Stimulated activated naive B cell treated with anti-CD40 and anti-IgM and Interleukin-4, amounts not matched to agents 10 μg/mL and 1 μg/mL and 100 μg/mL, for 72 hours (primary cell): ENCODE results near the gene TMBIM6.

Source experiments
- ATAC-seq, 2 donors: fragments of 150-1000 bp; cut with Tn5 transposase; replicated peaks; 2 replicates each; pipeline ENCODE4 v1.10.0; 2021; ENCODE audit warnings: moderate library complexity in 1 of 2
- DNase-seq: peaks from one replicate; pipeline ENCODE4 v3.0.0; 2021
- H3K27ac Mint-ChIP-seq: one replicate; pipeline ENCODE4 v1.8.0; 2022; ENCODE audit warnings: mild to moderate bottlenecking, mixed read lengths
- H3K27me3 Mint-ChIP-seq, 2 donors: one replicate each; pipeline ENCODE4 v1.8.0; 2022; ENCODE audit warnings: mixed read lengths in 2 of 2
- H3K36me3 Mint-ChIP-seq, 2 donors: one replicate each; pipeline ENCODE4 v1.8.0; 2022; ENCODE audit warnings: mixed read lengths in 2 of 2, mild to moderate bottlenecking in 1 of 2
- H3K4me1 Mint-ChIP-seq, 2 donors: one replicate each; pipeline ENCODE4 v1.8.0; 2022; ENCODE audit warnings: mixed read lengths in 2 of 2, mild to moderate bottlenecking in 1 of 2
- H3K4me3 Mint-ChIP-seq, 2 donors: one replicate each; pipeline ENCODE4 v1.8.0; 2022; ENCODE audit warnings: mild to moderate bottlenecking in 2 of 2, mixed read lengths in 2 of 2, moderate library complexity in 1 of 2
- H3K9me3 Mint-ChIP-seq, 2 donors: one replicate each; pipeline ENCODE4 v1.8.0; 2022; ENCODE audit warnings: mixed read lengths in 2 of 2, mild to moderate bottlenecking in 1 of 2

TMBIM6 gene

GRCh38 chr12:49740930-49741881, at the start of gene TMBIM6:
Gene TMBIM6 (plus strand): TSS chr12:49741557. CDS start chr12:49752494, 10,937 bp downstream.
- H3K27me3 Mint-ChIP-seq: no peaks in the 10 kb centered on the region
- no peaks in the 10 kb centered on the region for H3K9me3 Mint-ChIP-seq
- H3K4me1 Mint-ChIP-seq: peaks cover 16 to 33% of the 10 kb centered on the region in 2 donors
- peak; percentile 99 for DNase-seq
- H3K4me3 Mint-ChIP-seq: peak within 1 kb of the TSS; percentile 87 to 89
- ATAC-seq: peak; percentile 93 to 94
- peak within 1 kb of the TSS; percentile 97 for H3K27ac Mint-ChIP-seq
- peaks cover 23 to 26% of the 10 kb centered on the region in 2 donors for H3K36me3 Mint-ChIP-seq

GRCh38 chr12:49692851-49693250, 48.5 kb upstream of the TMBIM6 start:
- no peak for DNase-seq
- Mint-ChIP-seq H3K4me3 (no peak overlapping the region), H3K36me3 (peaks cover 14 to 23% of the 10 kb centered on the region in 2 donors), H3K4me1 (peaks cover 38 to 60% of the 10 kb centered on the region in 2 donors), H3K27me3 (no peaks in the 10 kb centered on the region), H3K27ac (no peak overlapping the region), H3K9me3 (no peaks in the 10 kb centered on the region)
- no peak for ATAC-seq

GRCh38 chr12:49693931-49694444, 47.4 kb upstream of the TMBIM6 start:
- DNase-seq: no peak
- ATAC-seq: no peak
- H3K9me3 Mint-ChIP-seq: no peaks in the 10 kb centered on the region
- H3K27ac Mint-ChIP-seq: no peak overlapping the region
- H3K4me3 Mint-ChIP-seq: no peak overlapping the region
- H3K27me3 Mint-ChIP-seq: no peaks in the 10 kb centered on the region
- peaks cover 40 to 60% of the 10 kb centered on the region in 2 donors for H3K4me1 Mint-ChIP-seq
- peaks cover 11 to 18% of the 10 kb centered on the region in 2 donors for H3K36me3 Mint-ChIP-seq

GRCh38 chr12:49696723-49697122, 44.6 kb upstream of the TMBIM6 start:
- no peak for DNase-seq
- peak overlapping the region; percentile 62 for H3K27ac Mint-ChIP-seq
- H3K36me3 Mint-ChIP-seq: peaks cover 14 to 18% of the 10 kb centered on the region in 2 donors
- H3K9me3 Mint-ChIP-seq: no peaks in the 10 kb centered on the region
- peaks cover 36 to 63% of the 10 kb centered on the region in 2 donors for H3K4me1 Mint-ChIP-seq
- H3K27me3 Mint-ChIP-seq: no peaks in the 10 kb centered on the region
- ATAC-seq: no peak
- no peak overlapping the region for H3K4me3 Mint-ChIP-seq

- ATAC-seq (no peak), DNase-seq (no peak)
- Mint-ChIP-seq H3K27ac (peak overlapping the region; percentile 95), H3K9me3 (no peaks in the 10 kb centered on the region), H3K27me3 (no peaks in the 10 kb centered on the region), H3K36me3 (peaks cover 14 to 20% of the 10 kb centered on the region in 2 donors), H3K4me3 (peak overlapping the region; percentile 58 to 73), H3K4me1 (peaks cover 37 to 66% of the 10 kb centered on the region in 2 donors)
Observed at GRCh38 chr12:49697808-49698207, 43.5 kb upstream of the TMBIM6 start.

- H3K4me1 Mint-ChIP-seq: peaks cover 43 to 71% of the 10 kb centered on the region in 2 donors
- H3K9me3 Mint-ChIP-seq: no peaks in the 10 kb centered on the region
- peak; percentile 92 to 94 for ATAC-seq
- peak overlapping the region; percentile 58 to 73 for H3K4me3 Mint-ChIP-seq
- peaks cover 11 to 16% of the 10 kb centered on the region in 2 donors for H3K36me3 Mint-ChIP-seq
- no peaks in the 10 kb centered on the region for H3K27me3 Mint-ChIP-seq
- H3K27ac Mint-ChIP-seq: peak overlapping the region; percentile 95
- DNase-seq: peak; percentile 84
Observed at GRCh38 chr12:49698619-49699545, 42.5 kb upstream of the TMBIM6 start.

GRCh38 chr12:49702009-49702408, 39.3 kb upstream of the TMBIM6 start:
- H3K9me3 Mint-ChIP-seq: no peaks in the 10 kb centered on the region
- ATAC-seq (no peak), DNase-seq (no peak)
- H3K36me3 Mint-ChIP-seq: peaks cover 15 to 25% of the 10 kb centered on the region in 2 donors
- H3K27ac Mint-ChIP-seq: no peak overlapping the region
- peak overlapping the region in 1 of 2 donors; percentile 27 for H3K4me3 Mint-ChIP-seq
- H3K27me3 Mint-ChIP-seq: no peaks in the 10 kb centered on the region
- peaks cover 51 to 85% of the 10 kb centered on the region in 2 donors for H3K4me1 Mint-ChIP-seq

- DNase-seq (no peak), ATAC-seq (no peak)
- H3K27ac Mint-ChIP-seq: peak overlapping the region; percentile 66
- H3K36me3 Mint-ChIP-seq: peaks cover 15 to 25% of the 10 kb centered on the region in 2 donors
- H3K9me3 Mint-ChIP-seq: no peaks in the 10 kb centered on the region
- H3K4me1 Mint-ChIP-seq: peaks cover 54 to 85% of the 10 kb centered on the region in 2 donors
- H3K4me3 Mint-ChIP-seq: peak overlapping the region; percentile 67 to 74
- no peaks in the 10 kb centered on the region for H3K27me3 Mint-ChIP-seq
Observed at GRCh38 chr12:49702676-49703215, 38.6 kb upstream of the TMBIM6 start.

- peaks cover 15 to 25% of the 10 kb centered on the region in 2 donors for H3K36me3 Mint-ChIP-seq
- peak overlapping the region; percentile 67 to 74 for H3K4me3 Mint-ChIP-seq
- ATAC-seq (peak in 1 of 2 donors; percentile 13), DNase-seq (no peak)
- no peaks in the 10 kb centered on the region for H3K27me3 Mint-ChIP-seq
- H3K27ac Mint-ChIP-seq: peak overlapping the region; percentile 79
- peaks cover 48 to 79% of the 10 kb centered on the region in 2 donors for H3K4me1 Mint-ChIP-seq
- H3K9me3 Mint-ChIP-seq: no peaks in the 10 kb centered on the region
Observed at GRCh38 chr12:49703647-49704137, 37.7 kb upstream of the TMBIM6 start.

GRCh38 chr12:49705479-49706134, 35.8 kb upstream of the TMBIM6 start:
- peaks cover 36 to 69% of the 10 kb centered on the region in 2 donors for H3K4me1 Mint-ChIP-seq

GRCh38 chr12:49706351-49707127, 34.8 kb upstream of the TMBIM6 start:
- ATAC-seq: peak; percentile 42 to 43

More at GRCh38 chr12:49705479-49706134, 35.8 kb upstream of the TMBIM6 start:
- ATAC-seq (peak; percentile 10 to 22), DNase-seq (no peak)
- no peaks in the 10 kb centered on the region for H3K27me3 Mint-ChIP-seq
- H3K36me3 Mint-ChIP-seq: peaks cover 10 to 21% of the 10 kb centered on the region in 2 donors
- H3K4me3 Mint-ChIP-seq: peak overlapping the region; percentile 96 to 100
- H3K9me3 Mint-ChIP-seq: no peaks in the 10 kb centered on the region
- peak overlapping the region; percentile 97 for H3K27ac Mint-ChIP-seq

GRCh38 chr12:49707128-49707811, 34.1 kb upstream of the TMBIM6 start, which contains the start of gene FMNL3:
Gene FMNL3 (minus strand): TSS chr12:49707405. CDS start chr12:49707180, 225 bp downstream.
- peak; percentile 98 for DNase-seq
- peaks cover 10 to 17% of the 10 kb centered on the region in 2 donors for H3K36me3 Mint-ChIP-seq
- no peaks in the 10 kb centered on the region for H3K27me3 Mint-ChIP-seq
- peak within 1 kb of the TSS; percentile 96 to 100 for H3K4me3 Mint-ChIP-seq
- H3K4me1 Mint-ChIP-seq: peaks cover 33 to 55% of the 10 kb centered on the region in 2 donors
- peak within 1 kb of the TSS; percentile 97 for H3K27ac Mint-ChIP-seq
- H3K9me3 Mint-ChIP-seq: no peaks in the 10 kb centered on the region
- peak; percentile 89 to 95 for ATAC-seq

More at GRCh38 chr12:49706351-49707127, 34.8 kb upstream of the TMBIM6 start:
- Mint-ChIP-seq H3K4me3 (peak overlapping the region; percentile 96 to 100), H3K36me3 (peaks cover 10 to 21% of the 10 kb centered on the region in 2 donors), H3K27me3 (no peaks in the 10 kb centered on the region), H3K27ac (peak overlapping the region; percentile 97), H3K4me1 (peaks cover 35 to 62% of the 10 kb centered on the region in 2 donors), H3K9me3 (no peaks in the 10 kb centered on the region)
- DNase-seq: no peak
